ENCODE results near the gene GALNS.

The GALNS gene

GRCh38 chr16:88778541-88779065 is 78.1 kb downstream of the GALNS start:
- no peaks in the 10 kb centered on the region for H3K36me3 ChIP-seq (ENCODE audit: insufficient read depth, low read length)
- H4K20me1 ChIP-seq (ENCODE audit: insufficient read depth, low read length) = no peaks in the 10 kb centered on the region
- no peaks in the 10 kb centered on the region for H3K79me2 ChIP-seq (ENCODE audit: insufficient read depth, low read length)
- no peaks in the 10 kb centered on the region for H3K9me2 ChIP-seq (ENCODE audit: low read depth, low read length)
- H3K9ac ChIP-seq (ENCODE audit: low read length) = no peak overlapping the region
- H3F3A ChIP-seq (ENCODE audit: insufficient read depth, low read length) = peaks cover 6% of the 10 kb centered on the region
- no peaks in the 10 kb centered on the region for H3K9me3 ChIP-seq (ENCODE audit: low read length)
- peaks cover 8% of the 10 kb centered on the region; the same call in 1 of the 2 replicates for H3K27me3 ChIP-seq (ENCODE audit: insufficient read depth, low read length)
- TF ChIP-seq EZH2 (IDR thresholded peaks at IDR 0.05; ENCODE audit: borderline replicate concordance, low read length) = no peak
- no peak for TF ChIP-seq CTCF (IDR thresholded peaks at IDR 0.05; ENCODE audit: low read length)
- no peak overlapping the region for H2AFZ ChIP-seq (ENCODE audit: low read length)
- no peak overlapping the region for H3K4me2 ChIP-seq (ENCODE audit: low read length)
- no peak overlapping the region for H3K4me3 ChIP-seq (ENCODE audit: low read depth, low read length, poor library complexity, severe bottlenecking)
- peaks cover 12% of the 10 kb centered on the region for H3K4me1 ChIP-seq (ENCODE audit: insufficient read depth, low read length, severe bottlenecking)
- H3K27ac ChIP-seq (ENCODE audit: low read depth, low read length, poor library complexity, severe bottlenecking) = no peak overlapping the region

- no peak overlapping the region for H3K27ac ChIP-seq (ENCODE audit: low read depth, low read length, poor library complexity, severe bottlenecking)
- peaks cover 8% of the 10 kb centered on the region for H3K4me1 ChIP-seq (ENCODE audit: insufficient read depth, low read length, severe bottlenecking)
- H3K4me2 ChIP-seq (ENCODE audit: low read length) = no peak overlapping the region
Measured at GRCh38 chr16:88778271-88778525, 78.5 kb downstream of the GALNS start.

GRCh38 chr16:88777471-88778270 is 79.1 kb downstream of the GALNS start:
- peaks cover 5% of the 10 kb centered on the region for H3K4me1 ChIP-seq (ENCODE audit: insufficient read depth, low read length, severe bottlenecking)
- H3K9me2 ChIP-seq (ENCODE audit: low read depth, low read length) = no peaks in the 10 kb centered on the region
- no peaks in the 10 kb centered on the region for H4K20me1 ChIP-seq (ENCODE audit: insufficient read depth, low read length)
- H3K27ac ChIP-seq (ENCODE audit: low read depth, low read length, poor library complexity, severe bottlenecking) = no peak overlapping the region
- peaks cover 3% of the 10 kb centered on the region; the same call in 1 of the 2 replicates for H3K27me3 ChIP-seq (ENCODE audit: insufficient read depth, low read length)
- no peak for TF ChIP-seq CTCF (IDR thresholded peaks at IDR 0.05; ENCODE audit: low read length)
- TF ChIP-seq EZH2 (IDR thresholded peaks at IDR 0.05; ENCODE audit: borderline replicate concordance, low read length) = no peak
- H3K9ac ChIP-seq (ENCODE audit: low read length) = no peak overlapping the region
- H3K9me3 ChIP-seq (ENCODE audit: low read length) = no peaks in the 10 kb centered on the region
- H3K36me3 ChIP-seq (ENCODE audit: insufficient read depth, low read length) = no peaks in the 10 kb centered on the region
- H3F3A ChIP-seq (ENCODE audit: insufficient read depth, low read length) = no peaks in the 10 kb centered on the region
- no peak overlapping the region for H2AFZ ChIP-seq (ENCODE audit: low read length)
- H3K4me3 ChIP-seq (ENCODE audit: low read depth, low read length, poor library complexity, severe bottlenecking) = no peak overlapping the region
- H3K79me2 ChIP-seq (ENCODE audit: insufficient read depth, low read length) = no peaks in the 10 kb centered on the region
- no peak overlapping the region for H3K4me2 ChIP-seq (ENCODE audit: low read length)

More at GRCh38 chr16:88778271-88778525, 78.5 kb downstream of the GALNS start:
- no peaks in the 10 kb centered on the region for H3K9me2 ChIP-seq (ENCODE audit: low read depth, low read length)
- TF ChIP-seq CTCF (IDR thresholded peaks at IDR 0.05; ENCODE audit: low read length) (no peak), EZH2 (IDR thresholded peaks at IDR 0.05; ENCODE audit: borderline replicate concordance, low read length) (no peak)
- no peaks in the 10 kb centered on the region for H3K9me3 ChIP-seq (ENCODE audit: low read length)
- H2AFZ ChIP-seq (ENCODE audit: low read length) = no peak overlapping the region
- peaks cover 4% of the 10 kb centered on the region; the same call in 1 of the 2 replicates for H3K27me3 ChIP-seq (ENCODE audit: insufficient read depth, low read length)
- no peaks in the 10 kb centered on the region for H4K20me1 ChIP-seq (ENCODE audit: insufficient read depth, low read length)
- H3K79me2 ChIP-seq (ENCODE audit: insufficient read depth, low read length) = no peaks in the 10 kb centered on the region
- H3F3A ChIP-seq (ENCODE audit: insufficient read depth, low read length) = peaks cover 2% of the 10 kb centered on the region; the same call in 1 of the 2 replicates
- H3K9ac ChIP-seq (ENCODE audit: low read length) = no peak overlapping the region
- no peaks in the 10 kb centered on the region for H3K36me3 ChIP-seq (ENCODE audit: insufficient read depth, low read length)
- H3K4me3 ChIP-seq (ENCODE audit: low read depth, low read length, poor library complexity, severe bottlenecking) = no peak overlapping the region

Data from OCI-LY1 (cell line).